ENCODE data around the gene MPG.
"Not testable (repeated sequence)": the region's sequence is repeated elsewhere in the genome, so short reads cannot be mapped to it uniquely, and the experiment has no call there.

Gene MPG

GRCh38 chr16:77807-78443, at the start of gene MPG:
Gene MPG (plus strand): TSS chr16:78225. CDS start chr16:78310, 85 bp downstream.
- Histone ChIP-seq H3K9me2 (replicated peaks; ENCODE audit: insufficient read depth, low read length) (no peaks in the 10 kb centered on the region), H2AFZ (ENCODE audit: low read depth, low read length, severe bottlenecking) (peak within 1 kb of the TSS; percentile 55), H3K9ac (ENCODE audit: low read length) (peak within 1 kb of the TSS; percentile 82), H3K27ac (ENCODE audit: low read depth, low read length) (peak within 1 kb of the TSS; percentile 55), H3K9me3 (ENCODE audit: insufficient read depth, low read length) (no peaks in the 10 kb centered on the region), H3K36me3 (ENCODE audit: low read length) (no peaks in the 10 kb centered on the region), H3K4me2 (ENCODE audit: low read depth, low read length, poor library complexity, severe bottlenecking) (peak within 1 kb of the TSS; percentile 59), H3F3A (ENCODE audit: insufficient read depth) (no peaks in the 10 kb centered on the region), H4K20me1 (ENCODE audit: low read depth, low read length) (no peaks in the 10 kb centered on the region), H3K79me2 (ENCODE audit: insufficient read depth, low read length) (no peaks in the 10 kb centered on the region), H3K4me3 (ENCODE audit: insufficient read depth, low read length, poor library complexity, severe bottlenecking) (peak within 1 kb of the TSS; percentile 66), H3K27me3 (ENCODE audit: low read length) (no peaks in the 10 kb centered on the region)
- TF ChIP-seq CTCF (IDR thresholded peaks at IDR 0.05; ENCODE audit: insufficient read depth, low read length, poor library complexity, severe bottlenecking) (no peak), EZH2phosphoT487 (conservative IDR thresholded peaks at IDR 0.05; ENCODE audit: low read length) (no peak)

- H3K9me3 ChIP-seq (ENCODE audit: insufficient read depth, low read length); H2AFZ ChIP-seq (ENCODE audit: low read depth, low read length, severe bottlenecking); H4K20me1 ChIP-seq (ENCODE audit: low read depth, low read length); H3K9me2 ChIP-seq (replicated peaks; ENCODE audit: insufficient read depth, low read length); H3K27ac ChIP-seq (ENCODE audit: low read depth, low read length); H3K9ac ChIP-seq (ENCODE audit: low read length); H3F3A ChIP-seq (ENCODE audit: insufficient read depth); H3K36me3 ChIP-seq (ENCODE audit: low read length); H3K4me2 ChIP-seq (ENCODE audit: low read depth, low read length, poor library complexity, severe bottlenecking); H3K27me3 ChIP-seq (ENCODE audit: low read length); H3K4me3 ChIP-seq (ENCODE audit: insufficient read depth, low read length, poor library complexity, severe bottlenecking); H3K79me2 ChIP-seq (ENCODE audit: insufficient read depth, low read length): not testable (repeated sequence)
These were observed 47.4 kb upstream of the MPG start for GRCh38 chr16:30627-31026.

- H3K4me3 ChIP-seq (ENCODE audit: insufficient read depth, low read length, poor library complexity, severe bottlenecking); H4K20me1 ChIP-seq (ENCODE audit: low read depth, low read length); H3K27ac ChIP-seq (ENCODE audit: low read depth, low read length); H3K36me3 ChIP-seq (ENCODE audit: low read length); H3K9me3 ChIP-seq (ENCODE audit: insufficient read depth, low read length); H3F3A ChIP-seq (ENCODE audit: insufficient read depth); H2AFZ ChIP-seq (ENCODE audit: low read depth, low read length, severe bottlenecking); H3K79me2 ChIP-seq (ENCODE audit: insufficient read depth, low read length); H3K4me2 ChIP-seq (ENCODE audit: low read depth, low read length, poor library complexity, severe bottlenecking); H3K9ac ChIP-seq (ENCODE audit: low read length); H3K27me3 ChIP-seq (ENCODE audit: low read length); H3K9me2 ChIP-seq (replicated peaks; ENCODE audit: insufficient read depth, low read length): not testable (repeated sequence)
These were observed 44.7 kb upstream of the MPG start for GRCh38 chr16:33154-33876.

- Histone ChIP-seq H3K9me3 (ENCODE audit: insufficient read depth, low read length) (no peaks in the 10 kb centered on the region), H3K27me3 (ENCODE audit: low read length) (no peaks in the 10 kb centered on the region), H3K79me2 (ENCODE audit: insufficient read depth, low read length) (no peaks in the 10 kb centered on the region), H4K20me1 (ENCODE audit: low read depth, low read length) (no peaks in the 10 kb centered on the region; the same call in 1 of the 2 replicates), H3K27ac (ENCODE audit: low read depth, low read length) (no peak overlapping the region), H3F3A (ENCODE audit: insufficient read depth) (no peaks in the 10 kb centered on the region), H3K9ac (ENCODE audit: low read length) (no peak overlapping the region), H3K36me3 (ENCODE audit: low read length) (no peaks in the 10 kb centered on the region), H3K4me3 (ENCODE audit: insufficient read depth, low read length, poor library complexity, severe bottlenecking) (no peak overlapping the region), H3K9me2 (replicated peaks; ENCODE audit: insufficient read depth, low read length) (no peaks in the 10 kb centered on the region), H3K4me2 (ENCODE audit: low read depth, low read length, poor library complexity, severe bottlenecking) (no peak overlapping the region), H2AFZ (ENCODE audit: low read depth, low read length, severe bottlenecking) (no peak overlapping the region)
- TF ChIP-seq CTCF (IDR thresholded peaks at IDR 0.05; ENCODE audit: insufficient read depth, low read length, poor library complexity, severe bottlenecking) (no peak), EZH2phosphoT487 (conservative IDR thresholded peaks at IDR 0.05; ENCODE audit: low read length) (no peak)
These were observed 44.0 kb upstream of the MPG start for GRCh38 chr16:33877-34647.
